22Rv1 (cell line): ENCODE results near the gene KIDINS220.

Experiments used
- H3K27ac ChIP-seq: fragments of 450-650 bp; 2 replicates; pipeline ENCODE4 v1.5.1; 2017
- CTCF ChIP-seq: fragments of 450-650 bp; IDR thresholded peaks from 2 replicates; pipeline ENCODE4 v1.5.1; 2017; ENCODE audit warnings: mild to moderate bottlenecking
- ZFX ChIP-seq: fragments of 450-650 bp; IDR thresholded peaks from 2 replicates; pipeline ENCODE4 v1.6.1; 2017; ENCODE audit warnings: antibody characterized with exemption, borderline replicate concordance

The KIDINS220 gene

GRCh38 chr2:8774371-8774770, 63.0 kb downstream of the KIDINS220 start:
- no peak for TF ChIP-seq ZFX
- TF ChIP-seq CTCF: no peak
- H3K27ac ChIP-seq: no peak overlapping the region

GRCh38 chr2:8767324-8767723, 70.1 kb downstream of the KIDINS220 start:
- TF ChIP-seq ZFX: no peak
- TF ChIP-seq CTCF: no peak
- H3K27ac ChIP-seq: no peak overlapping the region

- no peak overlapping the region for H3K27ac ChIP-seq
- TF ChIP-seq ZFX (no peak), CTCF (peak; percentile 65)
Measured at GRCh38 chr2:8761529-8762164, 75.8 kb downstream of the KIDINS220 start.

- TF ChIP-seq CTCF (no peak), ZFX (no peak)
- no peak overlapping the region for H3K27ac ChIP-seq
Measured at GRCh38 chr2:8756716-8757115, 80.7 kb downstream of the KIDINS220 start.

GRCh38 chr2:8756230-8756629, 81.2 kb downstream of the KIDINS220 start:
- TF ChIP-seq CTCF: no peak
- TF ChIP-seq ZFX: no peak
- H3K27ac ChIP-seq: no peak overlapping the region

- no peak overlapping the region for H3K27ac ChIP-seq
- TF ChIP-seq ZFX (no peak), CTCF (no peak)
Measured at GRCh38 chr2:8754106-8754776, 83.2 kb downstream of the KIDINS220 start.

- no peak for TF ChIP-seq ZFX
- no peak for TF ChIP-seq CTCF
- no peak overlapping the region for H3K27ac ChIP-seq
Measured at GRCh38 chr2:8753609-8754008, 83.8 kb downstream of the KIDINS220 start.
